Transverse colon (tissue), 4 donors: ENCODE results near the gene RHOT1. TPM values are rescaled to one million over a fixed set of nuclear protein-coding genes. Genes with fewer than 3 reads are reported as not detected.

ENCODE experiments used
- DNase-seq: peaks from one replicate; pipeline ENCODE4 v3.0.0-alpha.2; 2019
- H3K27ac ChIP-seq, 4 donors: fragments of 200-600 bp; sonication (generic); 2 replicates each; pipeline ENCODE4 v1.5.1; 2016 to 2018; ENCODE audit warnings: inconsistent platforms in 4 of 4
- H3K27me3 ChIP-seq: fragments of 200-600 bp; sonication (generic); 2 replicates; pipeline ENCODE4 v1.5.1; 2017; ENCODE audit warnings: inconsistent platforms
- H3K36me3 ChIP-seq, 4 donors: fragments of 200-600 bp; sonication (generic); 2 replicates each; pipeline ENCODE4 v1.5.1; 2017 to 2019; ENCODE audit warnings: inconsistent platforms in 4 of 4
- H3K4me1 ChIP-seq, 4 donors: fragments of 200-600 bp; sonication (generic); 2 replicates each; pipeline ENCODE4 v1.5.1; 2017 to 2020; ENCODE audit warnings: inconsistent platforms in 4 of 4
- H3K4me3 ChIP-seq, 4 donors: fragments of 200-600 bp; sonication (generic); 1 replicate in 1 of 4; 2 replicates in 3 of 4; pipeline versions ENCODE4 v1.5.1 to v1.6.1; 2017 to 2019; ENCODE audit warnings: inconsistent platforms in 4 of 4
- H3K9me3 ChIP-seq, 2 donors: fragments of 200-600 bp; sonication (generic); 2 replicates each; pipeline ENCODE4 v1.5.1; 2017 to 2019; ENCODE audit warnings: inconsistent platforms in 2 of 2
- EP300 ChIP-seq: sonication (generic); formaldehyde crosslinking; IDR thresholded peaks from one replicate; pipeline ENCODE4 v1.6.1; 2017; ENCODE audit warnings: antibody characterized with exemption, low read depth
- POLR2A ChIP-seq: fragments of 450-650 bp; IDR thresholded peaks from one replicate; pipeline ENCODE4 v1.6.1; 2016; ENCODE audit warnings: antibody characterized with exemption, mild to moderate bottlenecking, moderate library complexity
- POLR2AphosphoS5 ChIP-seq, 3 donors: sonication (generic); formaldehyde crosslinking; IDR thresholded peaks; one replicate each; pipeline ENCODE4 v1.6.1; 2016; ENCODE audit warnings: antibody characterized with exemption in 3 of 3
- WGBS, 2 donors: methylation state at CpG; one replicate each; pipeline ENCODE4 v1.1.5; 2018; ENCODE audit warnings: low coverage in 1 of 2; 5-methylcytosine and 5-hydroxymethylcytosine counted together
- in situ Hi-C, 4 donors: fragments of 200-750 bp; cut with MboI; loops; one replicate each; pipeline versions ENCODE4 v1.15.0 to v1.15.1; 2017; ENCODE audit warnings: low sequenced_read_pairs in 3 of 4, low pct_ligation_motif_present in 1 of 4, low pct_unique_long_range_greater_than_20kb in 1 of 4
- intact Hi-C: fragments of 100-400 bp; cut with DNase I; formaldehyde crosslinking; loops from one replicate; pipeline ENCODE4 v1.15.1; 2023; ENCODE audit warnings: low total_unique reads
- total RNA-seq, 4 donors: library from RNA; depleted of rRNA; stranded (reverse); fragments of >200 nt; gene quantifications; one replicate each; pipeline ENCODE4 v1.1.0, GENCODE V29; 2016
- TF ChIP-seq, protein P1 (sequence below), 5 experiments: fragments of 200-600 bp in 3 of 5; fragments of 450-650 bp in 2 of 5; sonication (generic) in 3 of 5; IDR thresholded peaks; 1 replicate in 2 of 5; 2 replicates in 3 of 5; pipeline ENCODE4 v1.5.1; 2016 to 2017; ENCODE audit warnings: antibody characterized with exemption in 5 of 5, inconsistent platforms in 3 of 5, mild to moderate bottlenecking in 2 of 5, moderate library complexity in 1 of 5

The RHOT1 gene
- total RNA-seq, 4 donors from 2014 or later = 10.5 to 43.3 (median 30.8) TPM

DNA sequence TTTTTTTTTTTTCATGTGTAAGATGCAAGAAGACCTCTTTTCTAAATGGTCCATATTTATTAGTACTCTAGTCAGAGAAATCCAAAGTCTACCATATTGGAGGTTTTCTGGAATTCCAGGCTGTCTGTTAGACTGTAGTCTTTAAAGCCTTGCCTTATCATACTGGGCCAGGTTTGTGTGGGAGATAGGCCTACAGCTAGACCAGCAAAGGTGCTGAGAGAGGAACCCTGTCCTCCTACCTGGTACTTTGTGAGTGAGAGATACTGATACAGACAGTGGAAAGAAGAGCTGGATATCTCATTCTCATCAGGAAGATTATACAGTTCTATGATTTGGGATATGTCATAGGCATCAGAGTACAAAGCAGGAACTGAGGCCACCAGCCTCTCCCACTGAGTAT, 8.1 kb downstream of the RHOT1 start:
- H3K4me1 ChIP-seq = peaks cover 0 to 14% (median 5%) of the 10 kb centered on the region in 4 donors
- in situ Hi-C loops = no loop called here
- no peak for DNase-seq
- H3K36me3 ChIP-seq = peaks cover 0 to 4% (median 0%) of the 10 kb centered on the region in 4 donors
- H3K9me3 ChIP-seq = no peaks in the 10 kb centered on the region
- H3K27ac ChIP-seq = no peak overlapping the region
- no peaks in the 10 kb centered on the region for H3K27me3 ChIP-seq
- H3K4me3 ChIP-seq = no peak overlapping the region
- TF ChIP-seq, protein P1, sequence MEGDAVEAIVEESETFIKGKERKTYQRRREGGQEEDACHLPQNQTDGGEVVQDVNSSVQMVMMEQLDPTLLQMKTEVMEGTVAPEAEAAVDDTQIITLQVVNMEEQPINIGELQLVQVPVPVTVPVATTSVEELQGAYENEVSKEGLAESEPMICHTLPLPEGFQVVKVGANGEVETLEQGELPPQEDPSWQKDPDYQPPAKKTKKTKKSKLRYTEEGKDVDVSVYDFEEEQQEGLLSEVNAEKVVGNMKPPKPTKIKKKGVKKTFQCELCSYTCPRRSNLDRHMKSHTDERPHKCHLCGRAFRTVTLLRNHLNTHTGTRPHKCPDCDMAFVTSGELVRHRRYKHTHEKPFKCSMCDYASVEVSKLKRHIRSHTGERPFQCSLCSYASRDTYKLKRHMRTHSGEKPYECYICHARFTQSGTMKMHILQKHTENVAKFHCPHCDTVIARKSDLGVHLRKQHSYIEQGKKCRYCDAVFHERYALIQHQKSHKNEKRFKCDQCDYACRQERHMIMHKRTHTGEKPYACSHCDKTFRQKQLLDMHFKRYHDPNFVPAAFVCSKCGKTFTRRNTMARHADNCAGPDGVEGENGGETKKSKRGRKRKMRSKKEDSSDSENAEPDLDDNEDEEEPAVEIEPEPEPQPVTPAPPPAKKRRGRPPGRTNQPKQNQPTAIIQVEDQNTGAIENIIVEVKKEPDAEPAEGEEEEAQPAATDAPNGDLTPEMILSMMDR (IDR thresholded peaks at IDR 0.05) = no peak
- no peak for TF ChIP-seq POLR2A
- TF ChIP-seq EP300 = no peak
- no peak for TF ChIP-seq POLR2AphosphoS5 (IDR thresholded peaks at IDR 0.05)
- intact Hi-C loops = no loop called here

DNA sequence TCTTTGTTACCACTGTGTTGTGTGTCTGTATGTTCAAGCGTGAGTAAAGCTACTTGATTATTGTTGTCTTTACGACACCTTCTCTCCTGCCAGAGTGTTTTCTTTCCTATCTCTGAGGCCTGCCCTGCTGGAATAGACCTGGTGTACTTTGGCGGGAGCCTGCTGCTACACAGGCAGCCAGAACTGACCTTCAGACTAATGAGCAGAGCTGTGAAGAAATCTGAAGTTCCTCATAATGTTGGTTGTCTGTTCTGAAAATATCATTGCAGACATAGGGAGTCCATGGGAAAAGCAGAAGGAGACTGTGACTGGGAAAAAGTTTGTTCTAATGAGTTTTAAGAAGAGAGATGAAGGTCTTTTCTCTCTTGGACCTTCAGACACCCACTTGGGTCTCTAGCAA, 9.8 kb downstream of the RHOT1 start:
- no peak for TF ChIP-seq POLR2AphosphoS5 (IDR thresholded peaks at IDR 0.05)
- TF ChIP-seq, protein P1 (IDR thresholded peaks at IDR 0.05) = no peak
- TF ChIP-seq EP300 = no peak
- TF ChIP-seq POLR2A = no peak
- peaks cover 0 to 14% (median 5%) of the 10 kb centered on the region in 4 donors for H3K4me1 ChIP-seq
- H3K4me3 ChIP-seq = no peak overlapping the region
- in situ Hi-C loops (no loop called here), intact Hi-C loops (no loop called here)
- no peaks in the 10 kb centered on the region for H3K27me3 ChIP-seq
- peak; percentile 31 for DNase-seq
- H3K27ac ChIP-seq = peak overlapping the region in 1 of 4 donors; percentile 47
- no peaks in the 10 kb centered on the region for H3K9me3 ChIP-seq
- WGBS, 2 donors = 57 to 60% methylated on average over 1 to 3 of the region's 3 CpGs
- peaks cover 0 to 4% (median 0%) of the 10 kb centered on the region in 4 donors for H3K36me3 ChIP-seq

DNA sequence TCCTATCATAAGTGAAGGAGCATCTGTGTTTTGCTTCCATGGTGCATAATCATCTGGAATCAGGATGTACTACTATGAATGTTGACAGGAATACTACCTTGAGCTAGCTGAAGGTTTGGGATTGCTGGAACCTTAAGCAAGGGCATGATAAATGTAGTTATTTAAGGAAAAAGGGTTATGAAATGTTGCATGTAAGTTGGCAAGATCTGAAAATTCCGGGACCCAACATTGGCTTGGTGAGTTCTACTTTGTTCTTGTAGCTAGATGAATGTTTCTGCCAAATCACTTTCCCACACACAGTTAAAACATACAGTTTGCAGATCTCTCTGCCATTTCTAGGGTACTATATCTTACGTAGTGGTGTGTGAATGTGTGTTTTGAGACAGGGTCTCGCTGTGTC, 13.6 kb downstream of the RHOT1 start:
- Histone ChIP-seq H3K27me3 (no peaks in the 10 kb centered on the region), H3K4me1 (peaks cover 0 to 8% (median 5%) of the 10 kb centered on the region in 4 donors), H3K36me3 (peaks cover 0 to 4% (median 0%) of the 10 kb centered on the region in 4 donors), H3K27ac (no peak overlapping the region), H3K9me3 (no peaks in the 10 kb centered on the region), H3K4me3 (no peak overlapping the region)
- TF ChIP-seq, protein P1 (IDR thresholded peaks at IDR 0.05) = no peak
- TF ChIP-seq EP300 = no peak
- no peak for TF ChIP-seq POLR2AphosphoS5 (IDR thresholded peaks at IDR 0.05)
- TF ChIP-seq POLR2A = no peak
- intact Hi-C loops = no loop called here
- in situ Hi-C loops = no loop called here
- no peak for DNase-seq
- 83 to 94% methylated on average over 1 to 3 of the region's 3 CpGs for WGBS, 2 donors

DNA sequence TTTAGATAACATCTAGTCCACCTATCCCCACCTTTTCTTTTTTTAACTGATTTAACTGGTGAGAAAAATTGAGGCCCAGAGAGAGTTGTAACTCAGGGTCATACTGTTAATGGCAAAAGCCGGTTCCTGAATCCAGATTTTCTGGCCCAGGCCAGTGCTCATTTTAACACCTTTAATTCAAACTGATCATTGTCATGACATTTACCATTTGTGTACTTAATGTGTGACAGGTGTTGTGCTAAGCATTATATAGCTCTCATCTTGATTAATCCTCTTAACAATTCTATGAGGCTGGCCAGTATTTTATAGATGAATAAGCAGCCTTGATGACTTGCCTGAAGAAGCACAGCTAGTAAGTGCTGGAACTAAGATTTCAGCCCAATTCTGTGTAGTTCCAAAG, 14.4 kb downstream of the RHOT1 start:
- Histone ChIP-seq H3K27ac (no peak overlapping the region), H3K27me3 (no peaks in the 10 kb centered on the region), H3K4me3 (no peak overlapping the region), H3K4me1 (peaks cover 0 to 10% (median 4%) of the 10 kb centered on the region in 4 donors), H3K36me3 (peaks cover 0 to 4% (median 0%) of the 10 kb centered on the region in 4 donors), H3K9me3 (no peaks in the 10 kb centered on the region)
- in situ Hi-C loops (no loop called here), intact Hi-C loops (no loop called here)
- no peak for TF ChIP-seq EP300
- TF ChIP-seq, protein P1 (IDR thresholded peaks at IDR 0.05) = no peak
- TF ChIP-seq POLR2A = no peak
- no peak for TF ChIP-seq POLR2AphosphoS5 (IDR thresholded peaks at IDR 0.05)
- 88 to 100% methylated on average over 1 of the region's 1 CpG for WGBS, 2 donors
- DNase-seq = no peak
